ENCODE results near the gene SAMD11.

- no peak for TF ChIP-seq CTCF (IDR thresholded peaks at IDR 0.05)
- TF ChIP-seq EZH2 (IDR thresholded peaks at IDR 0.05; ENCODE audit: borderline replicate concordance, insufficient read depth, low read depth, low read length, poor library complexity, severe bottlenecking), result no peak
These were observed 400 bp downstream of the SAMD11 start for GRCh38 chr1:923991-924655.
